GM12865 (cell line): ENCODE data around the gene CD300LD.

Experiments
- DNase-seq: peaks from one replicate; pipeline ENCODE4 v3.0.0; 2010; ENCODE audit warnings: low read depth
- H3K4me3 ChIP-seq: 2 replicates; pipeline ENCODE4 v1.5.1; 2011; ENCODE audit warnings: mild to moderate bottlenecking, low read depth, low read length, control low read depth
- TF ChIP-seq, protein P1 (sequence below): IDR thresholded peaks from 2 replicates; pipeline ENCODE4 v1.5.1; 2011; ENCODE audit warnings: low read length, control low read depth, low read depth, inconsistent platforms; ENCODE audit not compliant: insufficient read depth; ENCODE audit errors: missing control alignments

Gene CD300LD

DNA sequence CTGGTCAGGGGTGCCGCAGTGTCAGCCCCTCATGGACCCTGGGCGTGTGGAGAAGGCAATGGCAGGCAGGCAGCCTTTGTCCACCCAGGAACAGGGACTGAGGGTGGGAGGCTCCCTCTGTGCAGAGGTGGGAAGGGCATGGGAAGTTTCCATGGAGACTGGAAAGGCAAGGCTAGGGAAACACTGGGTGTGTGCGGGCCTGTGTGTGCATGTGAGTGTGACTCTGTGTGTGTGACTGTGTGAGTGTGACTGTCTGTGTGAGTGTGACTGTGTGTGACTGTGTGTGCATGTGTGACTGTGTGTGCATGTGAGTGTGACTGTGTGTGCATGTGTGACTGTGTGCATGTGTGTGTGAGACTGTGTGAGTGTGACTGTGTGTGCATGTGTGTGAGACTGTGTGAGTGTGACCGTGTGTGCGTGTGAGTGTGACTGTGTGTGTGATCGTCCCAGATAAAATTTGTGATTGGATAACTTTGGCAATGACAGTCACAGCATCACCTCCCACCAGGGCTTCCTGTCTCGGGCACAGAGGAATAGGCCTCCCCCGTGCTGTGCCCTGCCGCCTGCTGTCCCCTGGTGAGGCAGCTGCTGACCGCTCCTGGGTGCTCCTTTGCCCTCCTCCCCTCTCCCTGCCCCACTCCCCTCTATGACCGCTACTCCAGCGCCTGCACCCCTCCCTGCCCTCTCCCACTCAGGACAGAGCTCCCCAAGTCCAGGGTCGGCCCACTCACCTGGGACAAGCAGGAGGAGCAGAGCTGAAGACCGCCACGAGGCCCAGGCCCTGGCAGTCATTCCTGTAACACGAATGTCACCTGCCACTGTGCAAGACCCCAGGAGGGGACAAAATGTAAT, 46.9 kb downstream of the CD300LD start:
- TF ChIP-seq, protein P1, sequence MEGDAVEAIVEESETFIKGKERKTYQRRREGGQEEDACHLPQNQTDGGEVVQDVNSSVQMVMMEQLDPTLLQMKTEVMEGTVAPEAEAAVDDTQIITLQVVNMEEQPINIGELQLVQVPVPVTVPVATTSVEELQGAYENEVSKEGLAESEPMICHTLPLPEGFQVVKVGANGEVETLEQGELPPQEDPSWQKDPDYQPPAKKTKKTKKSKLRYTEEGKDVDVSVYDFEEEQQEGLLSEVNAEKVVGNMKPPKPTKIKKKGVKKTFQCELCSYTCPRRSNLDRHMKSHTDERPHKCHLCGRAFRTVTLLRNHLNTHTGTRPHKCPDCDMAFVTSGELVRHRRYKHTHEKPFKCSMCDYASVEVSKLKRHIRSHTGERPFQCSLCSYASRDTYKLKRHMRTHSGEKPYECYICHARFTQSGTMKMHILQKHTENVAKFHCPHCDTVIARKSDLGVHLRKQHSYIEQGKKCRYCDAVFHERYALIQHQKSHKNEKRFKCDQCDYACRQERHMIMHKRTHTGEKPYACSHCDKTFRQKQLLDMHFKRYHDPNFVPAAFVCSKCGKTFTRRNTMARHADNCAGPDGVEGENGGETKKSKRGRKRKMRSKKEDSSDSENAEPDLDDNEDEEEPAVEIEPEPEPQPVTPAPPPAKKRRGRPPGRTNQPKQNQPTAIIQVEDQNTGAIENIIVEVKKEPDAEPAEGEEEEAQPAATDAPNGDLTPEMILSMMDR = no peak
- no peak for DNase-seq
- H3K4me3 ChIP-seq = no peak overlapping the region

DNA sequence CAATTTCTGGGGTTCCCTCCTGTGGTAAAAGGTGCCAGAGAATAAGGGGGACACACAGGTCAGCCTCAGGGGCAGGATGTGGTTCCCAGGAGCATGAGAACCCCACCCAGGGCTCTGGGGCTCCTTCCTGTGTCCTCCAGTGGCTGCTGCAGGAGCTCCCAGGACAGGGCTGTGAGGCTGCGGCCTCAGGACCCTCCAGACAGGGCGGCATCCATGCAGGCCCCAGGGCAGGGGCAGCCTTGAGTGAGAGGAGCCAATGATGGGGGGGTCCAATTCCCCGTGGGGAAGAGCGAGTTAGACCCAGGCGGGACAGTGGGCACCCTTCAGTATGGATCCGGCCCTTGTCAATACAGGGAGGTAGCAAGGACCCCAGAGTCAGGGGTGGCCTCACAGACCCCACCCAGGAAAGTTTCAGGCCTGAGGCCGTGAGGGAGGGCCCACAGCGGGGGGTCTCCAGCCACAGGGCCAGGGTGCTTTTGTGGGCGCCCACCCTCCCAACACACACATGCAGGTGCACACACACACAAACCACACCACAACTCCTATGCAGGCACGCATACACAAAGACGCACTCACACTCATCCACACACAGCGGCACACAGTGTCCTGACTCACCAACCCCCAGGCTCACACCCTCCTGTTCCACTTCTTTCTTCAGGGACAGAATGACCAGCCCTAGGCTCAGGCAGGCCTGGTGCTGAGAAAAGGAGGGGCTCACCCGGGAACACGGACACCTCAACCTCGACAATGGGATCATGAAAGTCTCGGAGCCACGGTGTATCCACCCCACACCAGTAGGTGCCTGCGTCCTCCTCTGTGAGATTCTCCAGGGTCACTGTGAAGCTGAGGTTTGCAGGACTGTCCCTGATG, 48.0 kb downstream of the CD300LD start:
- H3K4me3 ChIP-seq = no peak overlapping the region
- TF ChIP-seq, protein P1 = no peak
- no peak for DNase-seq

DNA sequence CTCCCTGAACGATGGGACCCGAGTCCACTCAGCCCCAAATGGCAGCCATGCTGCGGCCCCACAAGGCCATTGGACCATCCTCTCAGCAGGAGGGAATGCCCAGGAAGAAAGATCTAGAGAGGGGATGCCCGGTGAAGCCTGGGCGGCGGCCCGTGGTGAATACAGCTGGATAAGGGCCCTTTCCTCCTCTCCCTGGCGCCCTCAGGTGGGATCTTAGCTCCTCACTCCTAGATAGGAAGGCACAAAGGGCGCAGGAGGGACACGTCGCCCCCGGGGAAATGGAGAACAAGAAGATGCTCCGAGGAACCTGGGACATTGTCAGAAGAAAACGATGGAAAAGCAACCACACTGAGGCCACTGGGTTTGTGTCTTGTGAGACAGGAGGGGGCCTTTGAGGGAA, 48.7 kb downstream of the CD300LD start:
- DNase-seq = no peak

DNA sequence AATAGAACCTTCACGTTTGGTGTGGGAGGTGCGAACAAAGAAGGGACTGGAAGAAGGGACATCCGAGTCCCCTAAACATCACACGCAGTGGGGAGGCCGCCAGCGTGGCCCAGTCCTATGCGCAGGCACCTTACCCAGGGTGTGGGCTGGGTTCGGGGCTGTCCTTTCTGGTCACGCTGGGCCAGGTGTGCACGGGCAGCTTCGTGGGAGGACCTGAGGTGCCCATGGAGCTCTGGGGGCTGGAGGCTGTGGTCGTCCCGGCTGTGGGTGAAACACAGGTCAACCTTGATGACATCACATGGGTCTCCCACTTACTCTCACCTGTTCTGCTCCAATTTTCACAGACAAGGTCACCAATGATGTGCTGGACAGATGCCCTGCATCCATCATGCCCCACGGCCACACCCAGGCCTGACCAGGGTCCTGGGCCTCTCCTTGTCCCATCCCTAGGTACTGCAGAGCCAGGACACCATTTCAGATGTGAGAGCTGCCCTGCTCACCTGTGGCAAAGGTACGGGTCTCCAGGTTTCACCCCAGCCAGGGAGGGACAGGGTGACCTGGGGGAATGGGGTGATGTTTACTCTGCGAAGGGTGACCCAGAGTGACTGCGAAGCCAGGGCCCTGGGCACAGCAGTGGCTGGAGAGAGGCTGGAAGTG, 49.2 kb downstream of the CD300LD start:
- TF ChIP-seq, protein P1 = no peak
- H3K4me3 ChIP-seq = no peak overlapping the region
- DNase-seq = no peak

More for the DNA sequence above, 48.7 kb downstream of the CD300LD start:
- TF ChIP-seq, protein P1 = no peak
- H3K4me3 ChIP-seq = no peak overlapping the region

DNA sequence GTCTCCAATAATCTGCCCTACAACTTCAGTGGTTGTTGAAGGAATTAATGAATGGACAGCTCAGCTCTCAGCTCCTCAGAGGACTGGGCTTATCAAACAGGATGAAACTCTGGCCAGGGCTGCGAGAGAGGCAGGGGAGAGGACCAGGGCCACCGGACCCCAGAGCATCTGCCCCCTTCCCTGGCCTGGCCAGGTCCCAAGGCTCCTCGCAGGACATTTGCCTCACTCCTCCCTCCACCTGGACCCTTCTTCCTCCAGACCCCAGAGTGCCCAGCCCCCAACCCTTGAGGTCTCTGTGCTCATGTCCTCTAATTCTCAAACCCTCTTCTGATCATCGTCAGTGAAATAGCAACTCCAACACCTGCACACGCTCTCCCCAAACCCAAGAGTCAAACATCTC, 49.9 kb downstream of the CD300LD start:
- DNase-seq = no peak
- no peak overlapping the region for H3K4me3 ChIP-seq
- TF ChIP-seq, protein P1 = no peak

DNA sequence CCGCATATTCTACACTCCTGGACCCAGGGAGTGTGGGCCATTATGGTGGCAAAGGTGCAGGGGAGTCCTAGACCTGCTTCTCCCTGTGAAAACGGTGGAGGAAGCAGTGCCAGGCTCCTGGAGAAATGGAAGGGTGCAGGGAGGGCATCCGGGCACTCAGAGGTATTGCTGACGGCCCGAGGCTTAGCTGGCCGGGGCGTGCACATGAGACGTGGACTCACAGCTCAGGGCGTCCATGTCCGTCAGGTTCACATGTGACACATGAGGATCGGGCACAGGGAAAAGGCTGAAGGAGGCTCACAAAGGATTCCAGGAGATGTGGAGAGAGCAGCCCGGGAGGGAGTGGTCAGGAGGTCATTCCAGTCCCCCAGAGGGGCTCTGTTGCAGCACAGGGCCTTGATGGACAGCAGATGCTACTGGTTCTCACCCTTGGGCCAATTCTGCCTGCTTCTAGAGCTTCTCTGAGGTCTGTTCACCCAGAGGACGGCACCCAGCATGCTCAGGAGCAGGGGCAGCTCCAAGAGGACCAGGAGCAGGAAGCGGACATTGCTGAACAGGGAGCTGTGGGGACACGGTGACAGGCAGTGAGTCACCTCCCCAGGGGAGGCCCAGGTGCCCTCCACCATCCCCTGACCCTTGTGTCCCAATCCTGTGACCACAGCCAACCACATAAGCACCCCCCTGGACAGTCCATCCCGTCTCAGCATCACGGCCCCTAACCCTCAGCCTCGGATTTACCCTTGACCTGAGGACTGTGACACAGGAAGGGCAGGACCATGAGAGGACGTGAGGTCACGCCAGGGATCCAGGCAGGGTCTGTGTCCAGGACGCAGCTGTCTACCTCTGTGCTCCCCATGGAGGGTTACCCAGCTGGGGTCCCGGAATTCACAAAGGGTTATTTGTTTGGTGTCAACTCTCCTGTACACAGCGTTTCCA, 50.6 kb downstream of the CD300LD start:
- H3K4me3 ChIP-seq = no peak overlapping the region
- DNase-seq = no peak
- TF ChIP-seq, protein P1 = no peak
